Activated effector memory CD4-positive, alpha-beta T cell treated with anti-CD3 and anti-CD28 coated beads, Interleukin-2, amount 50 U/mL, for 16 hours (primary cell): ENCODE data around the gene SETD9.

Experiments
- DNase-seq: peaks from one replicate; pipeline ENCODE4 v3.0.0-alpha.2; 2020

SETD9 gene

GRCh38 chr5:56909294-56910209 is at the start of gene SETD9:
Gene SETD9 (plus strand): TSS chr5:56909596. CDS start chr5:56909646, 50 bp downstream.
- peak; percentile 95 for DNase-seq

GRCh38 chr5:56861893-56862485 is 47.4 kb upstream of the SETD9 start:
- no peak for DNase-seq

GRCh38 chr5:56862909-56863308 is 46.5 kb upstream of the SETD9 start:
- no peak for DNase-seq

GRCh38 chr5:56871777-56872176 is 37.6 kb upstream of the SETD9 start:
- DNase-seq = no peak

GRCh38 chr5:56873056-56873455 is 36.3 kb upstream of the SETD9 start:
- no peak for DNase-seq

- DNase-seq = no peak
These were observed 33.1 kb upstream of the SETD9 start for GRCh38 chr5:56876327-56876726.

- DNase-seq = no peak
These were observed 27.8 kb upstream of the SETD9 start for GRCh38 chr5:56881571-56881970.

- DNase-seq = no peak
These were observed 16.0 kb upstream of the SETD9 start for GRCh38 chr5:56893251-56893951.

- no peak for DNase-seq
These were observed 12.6 kb upstream of the SETD9 start for GRCh38 chr5:56896763-56897162.

- DNase-seq = no peak
These were observed 11.2 kb upstream of the SETD9 start for GRCh38 chr5:56898213-56898612.

- no peak for DNase-seq
These were observed 9.0 kb upstream of the SETD9 start for GRCh38 chr5:56900395-56900794.

- DNase-seq = no peak
These were observed 8.4 kb upstream of the SETD9 start for GRCh38 chr5:56900858-56901578.

GRCh38 chr5:56908942-56909293 is 478 bp upstream of the SETD9 start:
- DNase-seq = no peak

GRCh38 chr5:56910210-56910965 is 992 bp downstream of the SETD9 start:
- peak; percentile 75 for DNase-seq

- DNase-seq = no peak
These were observed 4.4 kb downstream of the SETD9 start for GRCh38 chr5:56913766-56914165.

- no peak for DNase-seq
These were observed 5.3 kb downstream of the SETD9 start for GRCh38 chr5:56914678-56915077.

GRCh38 chr5:56917534-56917933 is 8.1 kb downstream of the SETD9 start:
- no peak for DNase-seq

GRCh38 chr5:56918054-56918453 is 8.7 kb downstream of the SETD9 start:
- no peak for DNase-seq

- DNase-seq = no peak
These were observed 10.7 kb downstream of the SETD9 start for GRCh38 chr5:56919942-56920662.

GRCh38 chr5:56922922-56923321 is 13.5 kb downstream of the SETD9 start:
- no peak for DNase-seq

- no peak for DNase-seq
These were observed 24.9 kb downstream of the SETD9 start for GRCh38 chr5:56934325-56934724.

GRCh38 chr5:56938858-56939257 is 29.5 kb downstream of the SETD9 start:
- DNase-seq = no peak
